Stimulated activated CD8-positive, alpha-beta memory T cell treated with anti-CD3 and anti-CD28 coated beads, Interleukin-15, amount 100 ng/mL, for 4 hours (primary cell): ENCODE results near the gene KCNMA1.

ENCODE experiments used
- DNase-seq, 2 donors: peaks; one replicate each; pipeline ENCODE4 v3.0.0-alpha.2; 2020; ENCODE audit warnings: low read depth in 2 of 2

Gene KCNMA1

GRCh38 chr10:77338143-77338542 lies 299.5 kb downstream of the KCNMA1 start:
- DNase-seq: no peak

- DNase-seq: no peak
These were observed 303.1 kb downstream of the KCNMA1 start for GRCh38 chr10:77334501-77334900.

- no peak for DNase-seq
These were observed 303.8 kb downstream of the KCNMA1 start for GRCh38 chr10:77333610-77334340.

- no peak for DNase-seq
These were observed 305.4 kb downstream of the KCNMA1 start for GRCh38 chr10:77332256-77332655.

- no peak for DNase-seq
These were observed 309.3 kb downstream of the KCNMA1 start for GRCh38 chr10:77328272-77328816.

- no peak for DNase-seq
These were observed 312.4 kb downstream of the KCNMA1 start for GRCh38 chr10:77325233-77325537.

GRCh38 chr10:77321838-77322237 lies 315.8 kb downstream of the KCNMA1 start:
- DNase-seq: no peak

GRCh38 chr10:77320971-77321471 lies 316.6 kb downstream of the KCNMA1 start:
- DNase-seq: no peak

- DNase-seq: no peak
These were observed 318.1 kb downstream of the KCNMA1 start for GRCh38 chr10:77319557-77319956.

- no peak for DNase-seq
These were observed 318.9 kb downstream of the KCNMA1 start for GRCh38 chr10:77318739-77319138.

- no peak for DNase-seq
These were observed 320.4 kb downstream of the KCNMA1 start for GRCh38 chr10:77317221-77317620.

- no peak for DNase-seq
These were observed 322.0 kb downstream of the KCNMA1 start for GRCh38 chr10:77315496-77316129.

- DNase-seq: no peak
These were observed 324.4 kb downstream of the KCNMA1 start for GRCh38 chr10:77313066-77313750.

GRCh38 chr10:77311186-77311585 lies 326.4 kb downstream of the KCNMA1 start:
- no peak for DNase-seq

GRCh38 chr10:77310288-77310840 lies 327.2 kb downstream of the KCNMA1 start:
- DNase-seq: no peak

- no peak for DNase-seq
These were observed 328.1 kb downstream of the KCNMA1 start for GRCh38 chr10:77309509-77309908.

- DNase-seq: no peak
These were observed 328.5 kb downstream of the KCNMA1 start for GRCh38 chr10:77309092-77309491.

GRCh38 chr10:77308084-77308732 lies 329.4 kb downstream of the KCNMA1 start:
- DNase-seq: no peak

- DNase-seq: no peak
These were observed 330.9 kb downstream of the KCNMA1 start for GRCh38 chr10:77306666-77307065.

GRCh38 chr10:77305650-77306632 lies 331.7 kb downstream of the KCNMA1 start:
- DNase-seq: no peak

GRCh38 chr10:77304192-77304591 lies 333.4 kb downstream of the KCNMA1 start:
- no peak for DNase-seq
